NCI-H1092 treated with DMSO at 0.1 percent for 48 hours (cell line): Measurements from ENCODE around the gene DNMBP.
"Not testable (repeated sequence)": the region's sequence is repeated elsewhere in the genome, so short reads cannot be mapped to it uniquely, and the experiment has no call there.

Experiments
- DNase-seq: peaks from one replicate; lab custom pipeline; 2025; lab: John Stamatoyannopoulos, UW

Gene DNMBP

DNA sequence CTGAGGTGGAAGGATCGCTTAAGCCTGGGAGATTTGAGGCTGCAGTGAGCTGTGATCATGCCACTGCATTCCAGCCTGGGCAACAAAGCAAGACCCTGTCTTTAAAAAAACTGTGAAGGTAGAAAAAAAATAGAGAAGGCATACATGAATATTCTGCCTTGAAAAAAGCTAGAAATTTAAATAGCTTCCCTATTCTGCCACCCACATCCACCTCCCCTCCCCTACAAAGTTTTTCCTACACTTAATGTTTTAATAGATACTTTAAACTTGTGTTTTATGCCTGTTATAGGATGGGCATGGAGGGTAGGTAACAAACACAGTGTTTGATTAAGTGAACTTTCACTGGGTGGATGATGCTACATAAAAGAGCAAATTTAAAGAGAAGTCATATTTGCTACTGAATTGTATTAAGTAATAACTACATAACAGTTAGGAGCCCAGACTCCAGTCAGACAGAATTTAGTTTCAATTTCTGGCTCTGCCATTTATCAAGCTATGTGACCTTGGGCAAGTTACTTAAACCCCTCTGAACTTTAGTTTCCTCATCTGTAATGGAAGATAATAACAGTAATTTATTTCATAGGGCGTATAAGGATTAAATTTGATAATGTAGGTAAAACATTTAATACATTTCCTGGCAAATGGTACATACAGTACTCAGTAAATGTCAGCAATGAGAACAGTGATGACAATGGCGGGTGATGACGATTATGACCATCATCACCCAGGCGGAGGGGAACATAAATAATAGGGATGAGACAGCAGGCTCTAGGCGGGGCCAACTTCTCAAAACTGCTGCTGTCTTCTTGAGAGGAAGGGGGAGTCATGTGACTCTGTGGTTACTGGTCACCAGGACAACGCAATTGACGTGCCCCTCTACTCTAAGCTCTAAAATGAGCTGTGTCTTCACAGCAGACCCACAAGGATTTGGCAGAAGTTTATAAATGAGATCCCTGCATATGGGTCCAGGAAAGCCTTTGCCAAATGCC is 15.8 kb downstream of the DNMBP start:
- no peak for DNase-seq

GRCh38 chr10:99985637-99986036 is 24.1 kb downstream of the DNMBP start:
- DNase-seq: not testable (repeated sequence)

- DNase-seq: no peak
Measured at GRCh38 chr10:99984211-99985034, 25.3 kb downstream of the DNMBP start.

GRCh38 chr10:99983280-99983988 is 26.3 kb downstream of the DNMBP start:
- DNase-seq: no peak

DNA sequence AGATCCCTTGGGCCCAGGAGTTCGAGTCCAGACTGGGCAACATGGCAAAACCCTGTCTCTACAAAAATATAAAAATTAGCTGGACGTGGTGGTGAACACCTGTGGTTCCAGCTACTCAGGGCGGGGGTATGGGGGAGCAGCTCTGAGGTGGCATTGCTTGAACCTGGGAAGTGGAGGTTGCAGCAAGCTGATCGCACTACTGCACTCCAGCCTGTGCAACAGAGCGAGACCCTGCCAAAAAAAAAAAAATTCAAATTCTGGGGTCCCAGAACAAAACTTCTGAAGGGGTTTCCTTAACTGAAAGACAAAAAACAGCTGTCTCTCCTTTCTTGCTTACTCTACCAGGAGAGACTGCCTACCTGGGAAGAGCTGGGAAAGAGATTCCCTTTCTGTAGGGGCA is 27.0 kb downstream of the DNMBP start:
- DNase-seq: no peak

DNA sequence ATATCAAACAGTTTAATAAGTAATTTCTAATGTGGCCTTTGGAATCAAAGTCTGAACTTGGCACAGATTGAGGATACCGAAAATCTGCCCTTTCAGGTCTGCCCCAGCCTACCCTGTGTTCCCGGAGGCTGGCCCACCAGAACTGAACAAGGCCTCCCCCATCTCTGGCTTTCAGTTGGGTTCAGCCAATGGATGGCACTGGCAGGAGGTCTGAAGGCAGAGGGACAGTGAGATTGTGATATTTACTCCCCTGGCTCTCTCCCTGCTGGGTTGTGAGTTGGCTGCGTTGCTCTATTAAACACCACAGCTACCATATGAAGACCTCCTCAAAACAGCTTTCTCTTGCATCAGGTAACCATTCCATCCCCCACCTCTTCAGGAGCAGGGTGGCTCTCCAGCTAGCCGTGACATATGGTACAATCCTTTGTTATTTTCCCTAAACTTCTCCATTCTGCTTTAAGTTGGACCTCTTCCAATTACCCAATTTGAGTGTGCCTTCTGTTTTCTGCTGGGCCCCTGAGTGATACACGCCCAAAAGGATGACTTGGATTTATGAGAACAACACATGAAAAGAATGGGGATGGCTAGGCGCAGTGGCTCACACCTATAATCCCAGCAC is 28.1 kb downstream of the DNMBP start:
- peak; percentile 32 for DNase-seq

GRCh38 chr10:99979066-99979685 is 30.6 kb downstream of the DNMBP start:
- DNase-seq: no peak

DNA sequence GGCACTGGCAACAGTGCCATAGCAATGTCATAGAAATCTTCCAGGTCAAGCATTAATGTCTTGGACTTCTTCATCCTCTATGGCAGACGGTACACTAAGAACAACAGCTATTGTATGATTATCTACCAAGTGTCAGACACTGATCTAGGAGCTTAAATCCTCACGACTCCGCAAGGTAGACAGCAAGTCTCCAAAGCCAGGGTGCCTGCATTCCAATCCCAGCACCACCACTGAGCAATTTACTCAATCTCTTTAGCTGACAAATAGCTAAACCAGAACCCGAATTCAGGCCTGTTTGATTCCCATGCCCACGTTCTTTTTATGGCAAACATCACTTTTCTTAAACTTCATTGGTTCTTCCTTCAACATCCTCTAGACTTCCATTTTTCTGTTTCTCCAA is 31.8 kb downstream of the DNMBP start:
- no peak for DNase-seq

DNA sequence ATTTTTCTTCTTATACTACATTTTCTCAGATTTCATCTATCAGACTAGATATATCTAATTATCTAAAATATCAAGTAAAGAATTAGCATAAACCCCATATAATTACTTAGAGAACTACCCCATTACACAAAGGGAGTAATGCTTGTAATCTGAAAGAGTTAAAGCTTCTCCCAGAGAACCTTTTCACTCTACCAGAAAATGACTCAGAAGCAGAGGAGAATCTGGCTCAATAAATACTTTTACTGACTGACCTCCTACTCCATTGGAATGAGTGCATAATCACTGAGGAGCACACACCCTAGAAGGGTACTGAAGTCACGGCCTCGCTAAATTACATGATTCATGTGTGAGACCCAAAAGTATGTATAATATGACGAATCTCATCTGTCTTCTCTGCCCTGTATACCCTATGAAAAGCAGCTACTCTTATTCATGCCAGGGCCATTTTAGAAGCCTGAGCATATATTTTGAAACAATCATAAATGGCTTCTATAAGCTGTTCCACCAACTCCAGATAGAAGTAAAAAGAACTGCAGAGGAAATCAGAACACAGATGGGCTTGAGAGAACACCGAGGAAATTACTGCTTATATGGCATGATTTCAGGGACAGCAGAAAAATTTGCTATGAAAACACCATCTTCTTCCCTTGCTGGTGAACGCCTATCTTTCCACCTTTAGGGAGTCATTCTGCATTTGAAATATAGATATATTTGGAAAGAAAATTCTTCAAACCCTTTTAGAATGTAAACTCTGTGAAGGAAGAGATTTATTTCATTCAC is 32.7 kb downstream of the DNMBP start:
- no peak for DNase-seq

DNA sequence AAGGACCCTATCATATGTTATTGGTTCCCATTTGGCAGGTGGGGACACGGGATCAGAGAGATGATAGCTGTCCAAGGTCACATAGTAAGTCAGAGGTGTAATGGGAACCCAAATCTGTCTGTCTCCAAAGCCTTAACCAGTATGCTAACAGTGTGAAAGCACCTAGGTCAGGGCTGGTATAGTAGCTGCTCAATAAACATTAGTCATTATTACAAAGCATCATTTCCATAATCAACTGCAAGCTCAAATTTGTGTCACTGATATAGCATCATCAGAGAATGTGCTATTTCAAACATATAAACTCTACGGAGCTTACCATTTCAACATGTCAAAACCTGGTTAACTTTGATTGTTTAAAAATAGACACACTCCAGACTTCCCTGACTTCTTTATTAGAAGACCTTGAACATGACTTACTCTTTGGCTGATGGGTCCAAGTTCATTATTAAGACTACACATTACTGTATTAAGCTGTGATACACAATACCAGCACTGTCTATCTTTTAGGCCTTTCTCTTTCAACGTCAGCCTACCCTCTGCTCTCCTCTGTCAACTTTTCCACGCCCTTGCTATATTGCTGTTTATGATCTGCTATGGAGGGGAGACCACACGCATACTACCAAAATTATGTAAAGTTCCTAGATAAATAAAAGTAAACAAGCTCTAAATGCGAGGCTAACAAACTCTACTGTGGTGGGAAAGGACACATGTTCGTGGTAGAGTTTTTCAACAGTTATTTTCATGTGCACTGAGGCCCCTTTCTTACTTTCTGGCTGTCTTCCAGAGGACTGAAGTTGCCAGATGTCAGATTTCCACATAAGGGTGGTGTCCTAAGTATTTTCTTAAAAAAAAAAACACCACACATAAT is 33.6 kb downstream of the DNMBP start:
- DNase-seq: no peak

GRCh38 chr10:99975106-99975829 is 34.5 kb downstream of the DNMBP start:
- DNase-seq: no peak

- DNase-seq: no peak
Measured at GRCh38 chr10:99973190-99973589, 36.6 kb downstream of the DNMBP start.

GRCh38 chr10:99967961-99968360 is 41.8 kb downstream of the DNMBP start:
- no peak for DNase-seq

GRCh38 chr10:99966306-99966705 is 43.4 kb downstream of the DNMBP start:
- no peak for DNase-seq

GRCh38 chr10:99965700-99966099 is 44.0 kb downstream of the DNMBP start:
- no peak for DNase-seq

GRCh38 chr10:99964791-99965190 is 45.0 kb downstream of the DNMBP start:
- DNase-seq: no peak

DNA sequence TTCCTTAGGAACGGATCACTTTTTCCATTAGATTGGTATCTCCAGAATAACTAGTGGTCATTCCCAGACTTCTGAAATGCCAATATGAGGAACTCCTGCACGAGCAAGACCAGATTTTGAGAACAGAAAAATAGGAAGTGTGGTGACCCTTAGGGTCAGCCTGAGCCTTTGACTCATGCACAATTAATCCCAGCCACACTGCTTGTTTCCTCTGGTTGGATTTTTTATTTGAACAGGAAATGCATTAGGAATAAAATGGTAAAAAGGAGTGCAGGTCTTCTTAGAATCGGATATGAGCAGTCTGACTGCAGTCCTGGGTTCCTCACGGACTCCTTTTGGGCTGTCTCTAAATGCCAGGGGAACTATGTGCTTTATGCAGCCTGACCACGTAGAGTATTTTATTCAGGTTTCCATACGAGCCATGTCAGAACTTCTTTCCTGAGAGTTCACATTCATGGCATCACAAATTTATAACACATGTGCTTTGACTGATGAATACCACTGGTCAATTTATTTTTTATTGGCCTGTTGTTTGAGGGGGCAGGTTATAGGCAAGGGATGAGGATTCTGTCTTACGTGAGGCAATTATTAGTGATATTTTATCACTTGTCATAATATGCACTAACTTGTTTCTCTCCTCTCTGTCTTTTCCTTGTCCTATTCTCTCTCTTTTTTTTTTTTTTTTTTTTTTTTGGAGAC is 46.1 kb downstream of the DNMBP start:
- DNase-seq: not testable (repeated sequence)

GRCh38 chr10:99958806-99959205 is 50.9 kb downstream of the DNMBP start:
- DNase-seq: no peak
